ENCODE results near the gene PRPSAP1.

PRPSAP1 gene, protein sequence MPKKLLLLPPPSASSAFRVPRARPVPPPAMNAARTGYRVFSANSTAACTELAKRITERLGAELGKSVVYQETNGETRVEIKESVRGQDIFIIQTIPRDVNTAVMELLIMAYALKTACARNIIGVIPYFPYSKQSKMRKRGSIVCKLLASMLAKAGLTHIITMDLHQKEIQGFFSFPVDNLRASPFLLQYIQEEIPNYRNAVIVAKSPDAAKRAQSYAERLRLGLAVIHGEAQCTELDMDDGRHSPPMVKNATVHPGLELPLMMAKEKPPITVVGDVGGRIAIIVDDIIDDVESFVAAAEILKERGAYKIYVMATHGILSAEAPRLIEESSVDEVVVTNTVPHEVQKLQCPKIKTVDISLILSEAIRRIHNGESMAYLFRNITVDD

GRCh38 chr17:76353599-76354316 lies at the start of gene PRPSAP1:
Gene PRPSAP1 (minus strand): TSS chr17:76353916. CDS start chr17:76353703, 213 bp downstream.
- peak; percentile 92 for DNase-seq (ENCODE audit: low spot score)

DNA sequence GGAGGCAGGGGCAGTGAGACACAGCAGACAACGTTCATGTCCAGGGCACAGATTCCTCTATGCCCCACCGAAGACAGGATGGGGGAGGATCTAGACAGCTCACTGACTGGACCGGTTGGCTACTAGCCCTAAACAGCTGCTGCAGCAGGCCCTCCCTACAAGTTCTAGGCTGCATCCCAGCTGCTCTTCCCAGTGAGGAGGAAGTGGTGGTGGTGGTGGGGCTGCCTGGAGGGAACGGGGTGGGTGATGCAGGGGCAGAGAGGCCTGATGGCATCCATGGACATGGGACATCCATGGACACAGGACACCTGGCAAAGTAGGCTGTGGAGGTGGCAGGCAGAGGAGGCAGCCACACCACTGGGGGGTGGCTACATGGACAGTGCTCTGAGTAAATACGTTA lies 49.0 kb upstream of the PRPSAP1 start:
- no peak for DNase-seq (ENCODE audit: low spot score)

DNA sequence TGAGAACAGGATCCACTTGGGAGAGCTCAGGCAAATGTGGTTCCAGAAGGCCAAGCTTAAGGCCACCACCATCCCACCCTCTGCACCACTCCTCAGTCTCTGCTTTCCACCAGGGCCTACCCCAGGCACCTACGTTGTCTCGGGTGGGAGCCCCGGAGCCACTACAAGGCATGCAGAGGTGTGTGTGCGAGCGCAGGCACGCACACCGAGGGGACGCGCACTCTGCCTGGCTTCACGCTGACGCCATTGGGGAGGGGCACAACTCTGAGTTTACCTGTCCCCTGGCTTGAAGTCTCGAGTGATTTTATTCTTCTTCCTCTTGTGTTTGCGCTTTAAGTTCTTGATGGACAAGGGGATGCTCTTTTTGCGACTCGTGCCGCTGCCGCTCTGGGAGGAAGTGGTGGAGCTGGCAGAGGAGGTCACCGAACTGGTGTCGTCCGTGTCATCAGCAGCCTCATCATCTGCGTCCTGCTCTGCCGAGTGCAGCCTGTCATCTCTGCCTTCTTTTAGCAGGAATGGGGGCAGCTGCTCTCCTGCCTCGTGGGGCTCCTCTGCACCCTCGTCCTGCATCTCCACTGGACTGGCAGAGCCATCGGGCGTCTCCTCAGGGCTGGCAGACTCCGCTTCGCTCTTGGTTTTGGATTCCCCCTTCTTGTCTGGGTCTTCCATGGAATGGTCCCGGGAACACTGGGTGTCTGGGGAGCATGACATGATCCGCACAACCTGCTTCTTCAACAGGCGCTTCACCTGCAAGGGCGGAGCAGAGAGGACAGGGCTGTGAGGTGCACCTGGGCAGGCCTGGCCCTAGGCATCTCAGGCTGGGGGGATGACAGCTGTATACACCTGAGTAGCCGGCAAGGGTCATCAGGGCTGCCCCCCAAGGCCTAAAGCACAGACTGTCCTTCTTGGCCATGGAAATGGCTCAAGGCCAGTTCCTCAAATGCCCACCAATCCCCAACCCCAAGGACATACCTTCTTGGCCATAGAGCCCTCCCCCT lies 45.8 kb upstream of the PRPSAP1 start:
- no peak for DNase-seq (ENCODE audit: low spot score)

GRCh38 chr17:76398523-76399174 lies 44.9 kb upstream of the PRPSAP1 start:
- no peak for DNase-seq (ENCODE audit: low spot score)

- peak; percentile 88 for DNase-seq (ENCODE audit: low spot score)
These were observed 44.2 kb upstream of the PRPSAP1 start for GRCh38 chr17:76397687-76398522.

GRCh38 chr17:76397184-76397583 lies 43.5 kb upstream of the PRPSAP1 start:
- DNase-seq (ENCODE audit: low spot score), result no peak

- no peak for DNase-seq (ENCODE audit: low spot score)
These were observed 42.3 kb upstream of the PRPSAP1 start for GRCh38 chr17:76395980-76396379.

DNA sequence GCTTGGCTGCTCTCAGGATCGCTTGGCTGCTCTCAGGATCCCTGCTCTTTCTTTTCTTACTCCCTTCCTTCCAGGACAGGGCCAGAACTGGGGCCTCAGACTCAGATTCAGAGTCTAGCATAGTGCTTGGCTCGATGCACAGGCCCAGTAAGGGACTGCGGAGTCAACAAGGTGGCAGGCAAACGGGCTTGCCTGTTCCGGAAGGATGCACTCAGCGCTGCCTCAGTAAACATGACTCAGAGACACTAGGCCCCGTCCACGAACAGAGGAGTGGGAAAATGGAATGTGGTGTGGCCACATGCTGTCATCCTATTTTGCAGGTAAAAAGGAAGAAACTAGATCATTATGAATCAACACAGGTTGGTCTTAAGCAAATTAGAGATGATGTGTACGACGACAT lies 40.5 kb upstream of the PRPSAP1 start:
- no peak for DNase-seq (ENCODE audit: low spot score)

- no peak for DNase-seq (ENCODE audit: low spot score)
These were observed 37.5 kb upstream of the PRPSAP1 start for GRCh38 chr17:76391200-76391715.

- no peak for DNase-seq (ENCODE audit: low spot score)
These were observed 36.3 kb upstream of the PRPSAP1 start for GRCh38 chr17:76390003-76390421.

GRCh38 chr17:76388966-76389888 lies 35.5 kb upstream of the PRPSAP1 start:
- no peak for DNase-seq (ENCODE audit: low spot score)

- DNase-seq (ENCODE audit: low spot score), result no peak
These were observed 33.5 kb upstream of the PRPSAP1 start for GRCh38 chr17:76386966-76387765.

- peak; percentile 41 for DNase-seq (ENCODE audit: low spot score)
These were observed 32.4 kb upstream of the PRPSAP1 start for GRCh38 chr17:76385892-76386786.

GRCh38 chr17:76384987-76385891 lies 31.5 kb upstream of the PRPSAP1 start:
- no peak for DNase-seq (ENCODE audit: low spot score)

- peak; percentile 35 for DNase-seq (ENCODE audit: low spot score)
These were observed 30.7 kb upstream of the PRPSAP1 start, which contains the start of gene SPHK1 for GRCh38 chr17:76384222-76384986. Gene SPHK1 (plus strand): TSS chr17:76384609. CDS start chr17:76385645, 1,036 bp downstream.
